Peyer's patch (tissue), 4 donors: ENCODE data around the gene MYO1D.

Experiments used
- CTCF ChIP-seq, 6 experiments: fragments of 450-650 bp in 4 of 6; fragments of 200-600 bp in 2 of 6; sonication (generic) in 1 of 6; IDR thresholded peaks; one replicate each; pipeline ENCODE4 v1.5.1; 2017 to 2019; ENCODE audit warnings: antibody characterized with exemption in 6 of 6, mild to moderate bottlenecking in 3 of 6, moderate library complexity in 1 of 6
- POLR2A ChIP-seq, 2 donors: fragments of 450-650 bp; IDR thresholded peaks; one replicate each; pipeline ENCODE4 v1.5.1; 2017; ENCODE audit warnings: antibody characterized with exemption in 2 of 2, mild to moderate bottlenecking in 2 of 2, moderate library complexity in 2 of 2

- TF ChIP-seq CTCF (IDR thresholded peaks at IDR 0.05) (no peak), POLR2A (IDR thresholded peaks at IDR 0.05) (no peak)
Measured at GRCh38 chr17:32852811-32853210, 24.1 kb downstream of the MYO1D start.
